HEK293T (cell line): Measurements from ENCODE around the gene PPP1R10.

Experiments used
- CTCF ChIA-PET: fragments of 350-600 bp; formaldehyde crosslinking; extraction: SDS; loops from one replicate; lab custom pipeline; 2021; ENCODE audit warnings: antibody characterized with exemption, inconsistent platforms; lab: Yijun Ruan, JAX
- POLR2A ChIA-PET: fragments of 350-600 bp; formaldehyde crosslinking; extraction: SDS; loops from one replicate; lab custom pipeline; 2020; ENCODE audit warnings: antibody characterized with exemption, inconsistent platforms; lab: Yijun Ruan, JAX
- DNase-seq: peaks from one replicate; pipeline ENCODE4 v3.0.0; 2012; ENCODE audit warnings: mixed read lengths; ENCODE audit errors: extremely low spot score
- ARNT ChIP-seq: fragments of 450-650 bp; IDR thresholded peaks from 2 replicates; pipeline ENCODE4 v1.6.1; 2017; ENCODE audit warnings: mild to moderate bottlenecking
- BHLHE40 ChIP-seq: fragments of 450-650 bp; IDR thresholded peaks from 2 replicates; pipeline ENCODE4 v1.6.1; 2016; ENCODE audit warnings: mild to moderate bottlenecking, moderate library complexity, borderline replicate concordance
- CTBP1 ChIP-seq: fragments of 450-650 bp; IDR thresholded peaks from 2 replicates; pipeline ENCODE4 v1.6.1; 2016; ENCODE audit warnings: borderline replicate concordance
- ELF4 ChIP-seq: fragments of 450-650 bp; IDR thresholded peaks from 2 replicates; pipeline ENCODE4 v1.6.1; 2017; ENCODE audit warnings: antibody characterized with exemption
- FOXA1 ChIP-seq: fragments of 450-650 bp; IDR thresholded peaks from 2 replicates; pipeline ENCODE4 v1.6.1; 2016; ENCODE audit warnings: mild to moderate bottlenecking
- FOXK2 ChIP-seq: fragments of 450-650 bp; IDR thresholded peaks from 2 replicates; pipeline ENCODE4 v1.6.1; 2016; ENCODE audit warnings: mild to moderate bottlenecking
- FOXM1 ChIP-seq: fragments of 450-650 bp; IDR thresholded peaks from 2 replicates; pipeline ENCODE4 v1.6.1; 2017; ENCODE audit warnings: mild to moderate bottlenecking, borderline replicate concordance
- HDGF ChIP-seq: fragments of 450-650 bp; IDR thresholded peaks from 2 replicates; pipeline ENCODE4 v1.6.1; 2017; ENCODE audit warnings: antibody characterized with exemption, borderline replicate concordance
- L3MBTL2 ChIP-seq: fragments of 450-650 bp; conservative IDR thresholded peaks from 2 replicates; pipeline ENCODE4 v1.6.1; 2016; ENCODE audit warnings: mild to moderate bottlenecking
- LEF1 ChIP-seq: fragments of 450-650 bp; IDR thresholded peaks from 2 replicates; pipeline ENCODE4 v1.6.1; 2017; ENCODE audit warnings: mild to moderate bottlenecking, borderline replicate concordance
- NFRKB ChIP-seq: fragments of 450-650 bp; IDR thresholded peaks from 2 replicates; pipeline ENCODE4 v1.6.1; 2016; ENCODE audit warnings: mild to moderate bottlenecking, moderate library complexity
- PKNOX1 ChIP-seq: fragments of 450-650 bp; IDR thresholded peaks from 2 replicates; pipeline ENCODE4 v1.6.1; 2016
- SP1 ChIP-seq: fragments of 450-650 bp; IDR thresholded peaks from 2 replicates; pipeline ENCODE4 v1.6.1; 2017
- SUZ12 ChIP-seq: fragments of 450-650 bp; IDR thresholded peaks from 2 replicates; pipeline ENCODE4 v1.6.1; 2016; ENCODE audit warnings: mild to moderate bottlenecking
- TARDBP ChIP-seq: fragments of 450-650 bp; IDR thresholded peaks from 2 replicates; pipeline ENCODE4 v1.6.1; 2016
- ZNF384 ChIP-seq: fragments of 450-650 bp; IDR thresholded peaks from 2 replicates; pipeline ENCODE4 v1.6.1; 2016

Gene PPP1R10

GRCh38 chr6:30568245-30568644 is 48.8 kb downstream of the PPP1R10 start:
- TF ChIP-seq SUZ12: no peak
- no peak for TF ChIP-seq ZNF384
- TF ChIP-seq PKNOX1: no peak
- no peak for TF ChIP-seq FOXA1
- TF ChIP-seq LEF1: no peak
- TF ChIP-seq L3MBTL2: no peak
- no peak for TF ChIP-seq BHLHE40
- no peak for TF ChIP-seq FOXM1
- TF ChIP-seq ARNT: no peak
- no peak for TF ChIP-seq HDGF

GRCh38 chr6:30565772-30566171 is 51.3 kb downstream of the PPP1R10 start:
- CTCF ChIA-PET: no interaction called here
- no peak for DNase-seq
- POLR2A ChIA-PET: interaction anchor here (2.1 to 2.3 kb wide), 2 partner anchors 9 to 10 kb away, joined by 6 to 16 read pairs; partner anchors contain the start of gene PRR3
- no peak for TF ChIP-seq L3MBTL2
- TF ChIP-seq ARNT: no peak
- no peak for TF ChIP-seq CTBP1
- no peak for TF ChIP-seq NFRKB
- no peak for TF ChIP-seq PKNOX1
- TF ChIP-seq FOXK2: no peak
- TF ChIP-seq BHLHE40: no peak
- TF ChIP-seq TARDBP: no peak
- TF ChIP-seq SP1: no peak
- no peak for TF ChIP-seq ELF4
- TF ChIP-seq FOXA1: no peak
- no peak for TF ChIP-seq SUZ12
- TF ChIP-seq HDGF: no peak
- TF ChIP-seq FOXM1: no peak
- TF ChIP-seq ZNF384: no peak

More at GRCh38 chr6:30568245-30568644, 48.8 kb downstream of the PPP1R10 start:
- DNase-seq: no peak
- ChIA-PET POLR2A (no interaction called here), CTCF (no interaction called here)

- no peak for DNase-seq
- ChIA-PET POLR2A (interaction anchor here (0.6 kb wide), 1 partner anchor 157 kb away, joined by 3 read pairs; no protein-coding TSS in a partner anchor), CTCF (no interaction called here)
- TF ChIP-seq SP1 (no peak), FOXK2 (no peak), L3MBTL2 (no peak; the same call in 1 of the 2 replicates), ZNF384 (no peak), ELF4 (no peak), PKNOX1 (no peak), ARNT (no peak), NFRKB (no peak)
These were observed 52.9 kb downstream of the PPP1R10 start for GRCh38 chr6:30564114-30564513.

- TF ChIP-seq LEF1: no peak
- no peak for TF ChIP-seq L3MBTL2
- no peak for TF ChIP-seq ARNT
- TF ChIP-seq FOXM1: no peak
- ChIA-PET POLR2A (interaction anchor here (1.1 kb wide), 1 partner anchor 8 kb away, joined by 4 read pairs; no protein-coding TSS in a partner anchor), CTCF (no interaction called here)
- DNase-seq: no peak
These were observed 54.3 kb downstream of the PPP1R10 start for GRCh38 chr6:30562470-30563425.

- ChIA-PET POLR2A (interaction anchor here (0.6 kb wide), 1 partner anchor 10 kb away, joined by 3 read pairs; the partner anchor contains the start of gene ABCF1), CTCF (no interaction called here)
These were observed 56.1 kb downstream of the PPP1R10 start for GRCh38 chr6:30560930-30561329.

GRCh38 chr6:30557683-30557981 is 59.4 kb downstream of the PPP1R10 start:
- TF ChIP-seq LEF1 (no peak), NFRKB (no peak), BHLHE40 (no peak), FOXM1 (no peak), HDGF (no peak), FOXA1 (no peak), CTBP1 (no peak), L3MBTL2 (no peak), SP1 (no peak), ARNT (no peak), ELF4 (no peak), TARDBP (no peak), FOXK2 (no peak), ZNF384 (no peak)
- POLR2A ChIA-PET: interaction anchor here (0.6 to 3.6 kb wide), 13 partner anchors 9 to 601 kb away, joined by 3 to 32 read pairs (median 5); partner anchors contain the start of genes ABCF1 and TCF19
- CTCF ChIA-PET: interaction anchor here (0.9 kb wide), 1 partner anchor 17 kb away, joined by 3 read pairs; no protein-coding TSS in a partner anchor
- DNase-seq: no peak

More at GRCh38 chr6:30560930-30561329, 56.1 kb downstream of the PPP1R10 start:
- DNase-seq: no peak
- TF ChIP-seq BHLHE40 (no peak), SUZ12 (no peak), ELF4 (no peak), FOXK2 (no peak)
